ENCODE measurements around the gene SYNPR. TPM values are rescaled to one million over a fixed set of nuclear protein-coding genes. Genes with fewer than 3 reads are reported as not detected.

Gene SYNPR
- polyA plus RNA-seq, 3 donors, result not detected

GRCh38 chr3:63559884-63560283 lies 281.8 kb downstream of the SYNPR start:
- Histone ChIP-seq H3K9me3 (replicated peaks in 1 of 2; ENCODE audit: control insufficient read depth in 1 of 2, insufficient read depth in 1 of 2, low read length in 2 of 2) (peaks cover 0 to 4% of the 10 kb centered on the region in 2 donors), H3K27ac (ENCODE audit: low read depth in 1 of 2, low read length in 2 of 2) (no peak overlapping the region), H3K36me3 (replicated peaks in 1 of 2; ENCODE audit: control insufficient read depth in 1 of 2, insufficient read depth in 2 of 2, low read length in 2 of 2) (no peaks in the 10 kb centered on the region), H3K79me2 (ENCODE audit: insufficient read depth, low read length) (no peaks in the 10 kb centered on the region), H3K9ac (ENCODE audit: insufficient read depth, low read length, poor library complexity, severe bottlenecking) (no peak overlapping the region), H4K20me1 (ENCODE audit: insufficient read depth, low read length) (no peaks in the 10 kb centered on the region), H3K27me3 (ENCODE audit: control insufficient read depth in 2 of 2, insufficient read depth in 2 of 2, low read length in 2 of 2) (no peaks in the 10 kb centered on the region), H3K4me1 (ENCODE audit: control insufficient read depth in 1 of 2, insufficient read depth in 2 of 2, low read length in 2 of 2) (no peaks in the 10 kb centered on the region), H2AFZ (ENCODE audit: insufficient read depth, low read depth, low read length, poor library complexity, severe bottlenecking) (no peak overlapping the region), H3K4me2 (replicated peaks; ENCODE audit: extremely low read depth, low read length, poor library complexity, severe bottlenecking) (no peak overlapping the region), H3K4me3 (replicated peaks in 1 of 3; ENCODE audit: low read depth in 2 of 3, low read length in 3 of 3) (no peak overlapping the region)
- Mint-ChIP-seq H3K9me3 (peaks cover 0 to 3% (median 2%) of the 10 kb centered on the region in 7 donors), H3K27me3 (ENCODE audit: low read depth in 3 of 3) (peaks cover 0 to 4% (median 0%) of the 10 kb centered on the region in 3 donors), H3K4me3 (no peak overlapping the region), H3K27ac (no peak overlapping the region), H3K4me1 (no peaks in the 10 kb centered on the region), H3K36me3 (no peaks in the 10 kb centered on the region)
- TF ChIP-seq CTCF (IDR thresholded peaks at IDR 0.05), result no peak
- WGBS (ENCODE audit: insufficient coverage), result no CpG with 5 or more reads among the region's 2 CpGs
- intact Hi-C loops (cut with micrococcal nuclease), result no loop called here
- DNase-seq, result no peak

GRCh38 chr3:63561879-63562278 lies 283.8 kb downstream of the SYNPR start:
- Mint-ChIP-seq H3K9me3 (peaks cover 0 to 3% (median 2%) of the 10 kb centered on the region in 7 donors), H3K4me1 (no peaks in the 10 kb centered on the region), H3K4me3 (no peak overlapping the region), H3K36me3 (no peaks in the 10 kb centered on the region), H3K27me3 (ENCODE audit: low read depth in 3 of 3) (peaks cover 0 to 4% (median 0%) of the 10 kb centered on the region in 3 donors), H3K27ac (no peak overlapping the region)
- Histone ChIP-seq H3K27ac (ENCODE audit: low read depth in 1 of 2, low read length in 2 of 2) (no peak overlapping the region), H3K9ac (ENCODE audit: insufficient read depth, low read length, poor library complexity, severe bottlenecking) (no peak overlapping the region), H3K4me1 (ENCODE audit: control insufficient read depth in 1 of 2, insufficient read depth in 2 of 2, low read length in 2 of 2) (no peaks in the 10 kb centered on the region), H3K9me3 (replicated peaks in 1 of 2; ENCODE audit: control insufficient read depth in 1 of 2, insufficient read depth in 1 of 2, low read length in 2 of 2) (peaks cover 0 to 4% of the 10 kb centered on the region in 2 donors), H3K27me3 (ENCODE audit: control insufficient read depth in 2 of 2, insufficient read depth in 2 of 2, low read length in 2 of 2) (no peaks in the 10 kb centered on the region), H3K36me3 (replicated peaks in 1 of 2; ENCODE audit: control insufficient read depth in 1 of 2, insufficient read depth in 2 of 2, low read length in 2 of 2) (no peaks in the 10 kb centered on the region), H3K4me3 (replicated peaks in 1 of 3; ENCODE audit: low read depth in 2 of 3, low read length in 3 of 3) (no peak overlapping the region), H4K20me1 (ENCODE audit: insufficient read depth, low read length) (no peaks in the 10 kb centered on the region), H3K4me2 (replicated peaks; ENCODE audit: extremely low read depth, low read length, poor library complexity, severe bottlenecking) (no peak overlapping the region), H2AFZ (ENCODE audit: insufficient read depth, low read depth, low read length, poor library complexity, severe bottlenecking) (no peak overlapping the region), H3K79me2 (ENCODE audit: insufficient read depth, low read length) (no peaks in the 10 kb centered on the region)
- no peak for TF ChIP-seq CTCF (IDR thresholded peaks at IDR 0.05)
- no peak for DNase-seq
- intact Hi-C loops (cut with micrococcal nuclease), result no loop called here
- WGBS (ENCODE audit: insufficient coverage), result no CpG with 5 or more reads among the region's 1 CpG
